Neural progenitor cell (in vitro differentiated cells): ENCODE data around the gene NSMCE1. TPM values are rescaled to one million over a fixed set of nuclear protein-coding genes. Genes with fewer than 3 reads are reported as not detected.

ENCODE experiments used
- DNase-seq: peaks from one replicate; pipeline ENCODE4 v3.0.0-alpha.2; 2016; ENCODE audit warnings: low spot score
- H2AFZ ChIP-seq: fragments of 200-600 bp; sonication (generic); replicated peaks from 2 replicates; pipeline ENCODE4 v1.6.1; 2016; ENCODE audit warnings: antibody characterized with exemption
- H3F3A ChIP-seq: fragments of 200-600 bp; sonication (generic); 2 replicates; pipeline ENCODE4 v1.6.1; 2016; ENCODE audit warnings: antibody characterized with exemption, low read depth
- H3K27ac ChIP-seq: fragments of 200-600 bp; sonication (generic); 2 replicates; pipeline ENCODE4 v1.5.1; 2016; ENCODE audit warnings: mild to moderate bottlenecking
- H3K27me3 ChIP-seq: fragments of 200-600 bp; sonication (generic); 2 replicates; pipeline ENCODE4 v1.6.1; 2016; ENCODE audit warnings: mild to moderate bottlenecking, moderate library complexity
- H3K36me3 ChIP-seq: fragments of 200-600 bp; sonication (generic); 2 replicates; pipeline ENCODE4 v1.5.1; 2016
- H3K4me1 ChIP-seq: fragments of 200-600 bp; sonication (generic); 2 replicates; pipeline ENCODE4 v1.6.1; 2016; ENCODE audit warnings: mixed run types
- H3K4me2 ChIP-seq: fragments of 200-600 bp; sonication (generic); 2 replicates; pipeline ENCODE4 v1.6.1; 2016
- H3K4me3 ChIP-seq: fragments of 200-600 bp; sonication (generic); 2 replicates; pipeline ENCODE4 v1.5.1; 2016
- H3K79me2 ChIP-seq: fragments of 200-600 bp; sonication (generic); 2 replicates; pipeline ENCODE4 v1.6.1; 2016; ENCODE audit warnings: low read depth
- H3K9ac ChIP-seq: fragments of 200-600 bp; sonication (generic); 2 replicates; pipeline ENCODE4 v1.6.1; 2016
- H3K9me3 ChIP-seq: fragments of 200-600 bp; sonication (generic); 2 replicates; pipeline ENCODE4 v1.5.1; 2016; ENCODE audit warnings: low read depth
- H4K20me1 ChIP-seq: fragments of 200-600 bp; sonication (generic); 2 replicates; pipeline ENCODE4 v1.6.1; 2016; ENCODE audit warnings: low read depth
- H3K27ac Mint-ChIP-seq: 3 replicates; pipeline ENCODE4 v1.8.0; 2021; ENCODE audit warnings: mixed read lengths
- H3K27me3 Mint-ChIP-seq: 2 replicates; pipeline ENCODE4 v1.8.0; 2022; ENCODE audit warnings: low read depth, mild to moderate bottlenecking, inconsistent platforms, moderate library complexity, mixed read lengths; ENCODE audit not compliant: insufficient read depth
- H3K36me3 Mint-ChIP-seq: 3 replicates; pipeline ENCODE4 v1.8.0; 2021; ENCODE audit warnings: mixed read lengths
- H3K4me1 Mint-ChIP-seq: 3 replicates; pipeline ENCODE4 v1.8.0; 2021; ENCODE audit warnings: mixed read lengths
- H3K4me3 Mint-ChIP-seq: 3 replicates; pipeline ENCODE4 v1.8.0; 2021; ENCODE audit warnings: mild to moderate bottlenecking, moderate library complexity, mixed read lengths
- H3K9me3 Mint-ChIP-seq: 3 replicates; pipeline ENCODE4 v1.8.0; 2020; ENCODE audit warnings: mixed read lengths
- EZH2 ChIP-seq: fragments of 200-600 bp; sonication (generic); IDR thresholded peaks from 2 replicates; pipeline ENCODE4 v1.6.1; 2017; ENCODE audit warnings: antibody characterized with exemption, mild to moderate bottlenecking, moderate library complexity
- EZH2phosphoT487 ChIP-seq: fragments of 200-600 bp; sonication (generic); IDR thresholded peaks from 2 replicates; pipeline ENCODE4 v1.6.1; 2017; ENCODE audit warnings: antibody characterized with exemption
- total RNA-seq: library from RNA; depleted of rRNA; stranded (reverse); fragments of >200 nt; gene quantifications from 2 replicates; pipeline ENCODE4 v1.2.3, GENCODE V29; 2015; ENCODE audit warnings: low replicate concordance
- TF ChIP-seq, protein P1 (sequence below): fragments of 200-600 bp; sonication (generic); IDR thresholded peaks from 2 replicates; pipeline ENCODE4 v1.5.1; 2017; ENCODE audit warnings: antibody characterized with exemption, mild to moderate bottlenecking

Gene NSMCE1
- total RNA-seq, 1 donor from 2014 or later, result 83.4 TPM

DNA sequence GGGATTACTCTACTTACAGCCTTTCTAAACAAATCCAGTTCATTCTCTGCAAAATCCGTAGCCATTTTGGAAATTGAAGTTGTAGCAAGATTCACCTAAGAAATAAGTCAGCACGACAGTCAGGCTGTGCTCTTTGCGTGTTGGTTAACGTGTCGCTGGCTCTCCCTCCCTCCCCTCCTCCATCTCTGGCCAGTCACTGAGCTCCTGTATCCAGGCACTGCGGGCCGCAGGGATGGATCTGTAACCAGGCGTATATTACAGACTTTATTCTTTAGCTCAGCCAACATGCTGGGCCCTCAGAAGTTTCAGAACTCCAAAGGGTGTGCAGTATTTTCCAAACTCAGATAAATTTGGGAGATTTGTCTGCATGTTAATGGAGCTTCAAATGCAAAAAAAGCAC lies 34.4 kb downstream of the NSMCE1 start:
- H3K4me1 Mint-ChIP-seq, result peaks cover 36% of the 10 kb centered on the region
- no peak overlapping the region for H2AFZ ChIP-seq
- H3K27me3 ChIP-seq, result no peaks in the 10 kb centered on the region
- no peak for DNase-seq
- H3K9me3 ChIP-seq, result no peaks in the 10 kb centered on the region
- H3K4me1 ChIP-seq, result peaks cover 14% of the 10 kb centered on the region
- no peak overlapping the region for H3K4me3 Mint-ChIP-seq
- TF ChIP-seq, protein P1, sequence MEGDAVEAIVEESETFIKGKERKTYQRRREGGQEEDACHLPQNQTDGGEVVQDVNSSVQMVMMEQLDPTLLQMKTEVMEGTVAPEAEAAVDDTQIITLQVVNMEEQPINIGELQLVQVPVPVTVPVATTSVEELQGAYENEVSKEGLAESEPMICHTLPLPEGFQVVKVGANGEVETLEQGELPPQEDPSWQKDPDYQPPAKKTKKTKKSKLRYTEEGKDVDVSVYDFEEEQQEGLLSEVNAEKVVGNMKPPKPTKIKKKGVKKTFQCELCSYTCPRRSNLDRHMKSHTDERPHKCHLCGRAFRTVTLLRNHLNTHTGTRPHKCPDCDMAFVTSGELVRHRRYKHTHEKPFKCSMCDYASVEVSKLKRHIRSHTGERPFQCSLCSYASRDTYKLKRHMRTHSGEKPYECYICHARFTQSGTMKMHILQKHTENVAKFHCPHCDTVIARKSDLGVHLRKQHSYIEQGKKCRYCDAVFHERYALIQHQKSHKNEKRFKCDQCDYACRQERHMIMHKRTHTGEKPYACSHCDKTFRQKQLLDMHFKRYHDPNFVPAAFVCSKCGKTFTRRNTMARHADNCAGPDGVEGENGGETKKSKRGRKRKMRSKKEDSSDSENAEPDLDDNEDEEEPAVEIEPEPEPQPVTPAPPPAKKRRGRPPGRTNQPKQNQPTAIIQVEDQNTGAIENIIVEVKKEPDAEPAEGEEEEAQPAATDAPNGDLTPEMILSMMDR, result no peak
- TF ChIP-seq EZH2phosphoT487 (no peak), EZH2 (no peak)
- H3K36me3 ChIP-seq, result no peaks in the 10 kb centered on the region
- H3F3A ChIP-seq, result peaks cover 7% of the 10 kb centered on the region
- peaks cover 13% of the 10 kb centered on the region for H3K27me3 Mint-ChIP-seq
- no peak overlapping the region for H3K4me3 ChIP-seq
- H3K9me3 Mint-ChIP-seq, result no peaks in the 10 kb centered on the region
- H4K20me1 ChIP-seq, result peaks cover 5% of the 10 kb centered on the region
- H3K27ac Mint-ChIP-seq, result no peak overlapping the region
- H3K4me2 ChIP-seq, result no peak overlapping the region
- H3K79me2 ChIP-seq, result no peaks in the 10 kb centered on the region
- no peaks in the 10 kb centered on the region for H3K36me3 Mint-ChIP-seq
- H3K9ac ChIP-seq, result no peak overlapping the region
- H3K27ac ChIP-seq, result no peak overlapping the region

DNA sequence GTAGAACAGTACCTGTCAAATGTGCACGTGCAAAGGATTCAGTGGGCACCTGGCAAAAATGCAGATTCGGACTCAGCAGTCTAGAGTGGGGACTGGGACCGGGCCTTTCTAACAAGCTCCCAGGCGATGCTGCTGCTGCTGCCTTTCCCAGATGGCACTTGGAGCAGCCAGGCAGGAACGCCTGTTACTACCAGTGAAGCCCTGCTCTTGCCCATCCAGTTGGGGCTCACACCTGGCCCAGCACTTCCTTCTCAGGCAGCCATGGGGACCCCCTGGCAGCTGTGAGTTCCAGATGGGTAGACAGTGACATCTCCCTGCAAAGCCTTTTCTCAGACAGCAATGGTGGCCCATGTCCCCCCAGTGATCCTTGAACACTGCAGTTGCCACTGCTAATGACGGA lies 34.8 kb downstream of the NSMCE1 start:
- DNase-seq, result no peak
- Histone ChIP-seq H3K36me3 (no peaks in the 10 kb centered on the region), H3K4me2 (no peak overlapping the region), H3K27ac (no peak overlapping the region), H3K9me3 (no peaks in the 10 kb centered on the region), H3F3A (peaks cover 7% of the 10 kb centered on the region), H4K20me1 (peaks cover 5% of the 10 kb centered on the region), H3K4me1 (peaks cover 14% of the 10 kb centered on the region), H3K9ac (no peak overlapping the region), H3K4me3 (no peak overlapping the region), H2AFZ (no peak overlapping the region), H3K79me2 (no peaks in the 10 kb centered on the region), H3K27me3 (no peaks in the 10 kb centered on the region)
- H3K4me1 Mint-ChIP-seq, result peaks cover 36% of the 10 kb centered on the region
- H3K27me3 Mint-ChIP-seq, result peaks cover 11% of the 10 kb centered on the region
- no peak overlapping the region for H3K4me3 Mint-ChIP-seq
- TF ChIP-seq EZH2, result no peak
- H3K36me3 Mint-ChIP-seq, result no peaks in the 10 kb centered on the region
- no peak overlapping the region for H3K27ac Mint-ChIP-seq
- H3K9me3 Mint-ChIP-seq, result no peaks in the 10 kb centered on the region

DNA sequence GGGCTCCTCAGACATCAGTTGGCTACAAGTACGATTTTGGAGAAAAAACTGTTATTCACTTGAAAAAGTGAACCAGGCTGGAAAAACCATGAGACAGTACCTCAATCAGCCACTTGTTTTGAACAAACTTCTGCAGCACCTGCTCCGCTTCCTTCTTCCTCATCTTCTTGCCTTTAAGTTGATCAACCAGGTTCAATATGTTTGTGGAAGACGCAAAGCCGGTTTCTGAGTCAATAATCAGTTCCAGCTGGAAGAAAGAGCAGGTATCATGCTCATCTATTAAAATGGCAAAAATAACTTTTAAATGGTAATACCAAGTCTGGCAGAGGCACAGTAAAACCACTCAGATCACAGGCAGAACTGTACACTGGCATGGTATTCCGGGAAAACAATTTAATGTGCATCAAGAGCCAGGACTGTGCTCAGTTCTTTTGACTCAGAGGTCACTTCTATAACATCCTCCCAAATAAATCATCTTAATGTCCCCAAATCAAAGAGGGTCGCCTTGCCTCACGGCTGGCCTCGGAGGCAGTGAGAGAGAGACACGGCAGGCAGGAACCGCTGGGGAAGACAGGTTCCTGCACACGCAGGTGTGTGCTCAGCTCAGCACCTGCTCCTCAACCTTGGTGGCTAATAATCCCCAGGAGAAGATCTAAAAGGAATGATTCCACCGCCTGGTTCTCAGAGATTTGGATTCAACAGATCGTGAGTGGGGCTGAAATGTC lies 35.5 kb downstream of the NSMCE1 start:
- H3K27ac ChIP-seq, result no peak overlapping the region
- Mint-ChIP-seq H3K27ac (no peak overlapping the region), H3K4me1 (peaks cover 31% of the 10 kb centered on the region), H3K27me3 (peaks cover 11% of the 10 kb centered on the region), H3K4me3 (no peak overlapping the region), H3K36me3 (no peaks in the 10 kb centered on the region), H3K9me3 (no peaks in the 10 kb centered on the region)
- H3K27me3 ChIP-seq, result no peaks in the 10 kb centered on the region
- H3K4me3 ChIP-seq, result no peak overlapping the region
- no peak overlapping the region for H3K4me2 ChIP-seq
- H3K36me3 ChIP-seq, result no peaks in the 10 kb centered on the region
- peaks cover 7% of the 10 kb centered on the region for H3F3A ChIP-seq
- H3K9ac ChIP-seq, result no peak overlapping the region
- no peak for DNase-seq
- no peaks in the 10 kb centered on the region for H3K9me3 ChIP-seq
- H2AFZ ChIP-seq, result no peak overlapping the region
- H3K79me2 ChIP-seq, result no peaks in the 10 kb centered on the region
- H4K20me1 ChIP-seq, result peaks cover 5% of the 10 kb centered on the region
- TF ChIP-seq, protein P1, result no peak
- no peak for TF ChIP-seq EZH2phosphoT487
- no peak for TF ChIP-seq EZH2
- peaks cover 14% of the 10 kb centered on the region for H3K4me1 ChIP-seq
